BJ (cell line): Measurements from ENCODE around the gene PODN. TPM values are rescaled to one million over a fixed set of nuclear protein-coding genes. Genes with fewer than 3 reads are reported as not detected.

ENCODE experiments used
- CTCF ChIA-PET: fragments of 350-600 bp; formaldehyde crosslinking; extraction: SDS; loops from one replicate; lab custom pipeline; 2021; ENCODE audit warnings: antibody characterized with exemption, inconsistent platforms; lab: Yijun Ruan, JAX
- POLR2A ChIA-PET: fragments of 300-600 bp; sonication (Branson Sonifier 250); formaldehyde crosslinking; extraction: SDS; loops from one replicate; lab custom pipeline; 2021; ENCODE audit warnings: antibody characterized with exemption; lab: Charles Lee
- DNase-seq: peaks from one replicate; pipeline ENCODE4 v3.0.0-alpha.2; 2011; ENCODE audit warnings: low read depth
- H3K27me3 ChIP-seq: 2 replicates; pipeline ENCODE4 v1.6.0; 2011; ENCODE audit warnings: low read length; ENCODE audit not compliant: control insufficient read depth, insufficient read depth
- H3K36me3 ChIP-seq: 2 replicates; pipeline ENCODE4 v1.5.1; 2011; ENCODE audit warnings: low read length; ENCODE audit not compliant: control insufficient read depth, insufficient read depth
- H3K4me3 ChIP-seq: 2 replicates; pipeline ENCODE4 v1.5.1; 2011; ENCODE audit warnings: low read depth, mild to moderate bottlenecking, control low read depth, low read length
- CTCF ChIP-seq: IDR thresholded peaks from 2 replicates; pipeline ENCODE4 v1.5.1; 2011; ENCODE audit warnings: low read depth, mild to moderate bottlenecking, control low read depth, inconsistent platforms, low read length, moderate library complexity; ENCODE audit not compliant: insufficient read depth
- polyA plus RNA-seq: library from polyadenylated mRNA; depleted of rRNA; stranded (reverse); fragments of >200 nt; gene quantifications from 2 replicates; pipeline ENCODE4 v1.2.3, GENCODE V29; 2011

PODN gene
- polyA plus RNA-seq, 1 experiment = 107 TPM

DNA sequence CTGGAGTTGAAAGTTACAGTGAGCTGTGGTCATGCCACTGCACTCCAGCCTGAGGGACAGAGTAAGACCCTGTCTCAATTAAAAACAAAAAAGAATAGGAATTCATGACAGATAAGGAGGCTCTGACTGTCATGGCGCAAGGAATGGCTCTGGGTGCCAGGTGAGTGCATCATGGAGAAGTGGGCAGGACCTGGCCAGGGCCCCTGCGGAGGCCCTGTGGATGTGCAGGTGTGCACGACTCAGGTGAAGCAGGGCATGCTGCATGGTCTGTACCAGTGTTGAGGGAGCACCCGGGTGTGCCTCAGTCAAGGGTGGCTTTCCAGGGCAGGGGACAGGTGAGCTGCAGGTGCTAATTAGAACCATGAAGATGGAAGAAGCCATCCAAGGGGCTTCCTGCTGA is 66.4 kb downstream of the PODN start:
- POLR2A ChIA-PET = no interaction called here
- no peak for DNase-seq
- Histone ChIP-seq H3K36me3 (no peaks in the 10 kb centered on the region), H3K27me3 (no peaks in the 10 kb centered on the region), H3K4me3 (no peak overlapping the region)
- CTCF ChIA-PET = interaction anchor here (1.5 kb wide), 1 partner anchor 10 kb away, joined by 3 read pairs; no protein-coding TSS in a partner anchor
- no peak for TF ChIP-seq CTCF

- Histone ChIP-seq H3K4me3 (no peak overlapping the region), H3K27me3 (no peaks in the 10 kb centered on the region), H3K36me3 (no peaks in the 10 kb centered on the region)
- no peak for DNase-seq
- ChIA-PET CTCF (no interaction called here), POLR2A (no interaction called here)
- no peak for TF ChIP-seq CTCF
Measured at GRCh38 chr1:53129891-53130597, 68.0 kb downstream of the PODN start.

- DNase-seq = no peak
- H3K4me3 ChIP-seq = no peak overlapping the region
- CTCF ChIA-PET = no interaction called here
- no peaks in the 10 kb centered on the region for H3K27me3 ChIP-seq
- POLR2A ChIA-PET = no interaction called here
- H3K36me3 ChIP-seq = no peaks in the 10 kb centered on the region
- TF ChIP-seq CTCF = no peak
Measured at GRCh38 chr1:53130598-53130877, 68.5 kb downstream of the PODN start.

GRCh38 chr1:53130878-53131589 is 69.0 kb downstream of the PODN start:
- no peak overlapping the region for H3K4me3 ChIP-seq
- ChIA-PET CTCF (interaction anchor here (1.2 kb wide), 1 partner anchor 24 kb away, joined by 3 read pairs; no protein-coding TSS in a partner anchor), POLR2A (no interaction called here)
- no peak for DNase-seq
- H3K36me3 ChIP-seq = no peaks in the 10 kb centered on the region
- TF ChIP-seq CTCF = no peak
- H3K27me3 ChIP-seq = no peaks in the 10 kb centered on the region

DNA sequence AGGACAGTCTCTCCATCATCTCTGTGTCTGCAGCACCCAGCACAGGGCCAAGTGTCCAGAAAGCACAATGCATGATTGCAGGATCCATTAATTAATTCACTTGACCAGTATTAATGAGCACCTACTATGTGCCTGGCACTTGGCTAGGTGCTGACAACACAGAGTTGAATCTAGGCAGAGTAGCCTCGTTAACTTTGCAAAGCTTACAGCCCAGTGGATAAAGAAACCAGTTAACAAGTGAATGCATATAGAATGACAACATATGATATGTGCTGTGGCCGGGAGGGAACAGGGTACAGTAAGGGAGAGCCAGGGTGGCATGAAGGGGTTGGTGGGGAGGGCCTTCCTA is 69.6 kb downstream of the PODN start:
- POLR2A ChIA-PET = no interaction called here
- no peak overlapping the region for H3K4me3 ChIP-seq
- no peak for TF ChIP-seq CTCF

More for the DNA sequence above, 69.6 kb downstream of the PODN start:
- no peaks in the 10 kb centered on the region for H3K36me3 ChIP-seq
- CTCF ChIA-PET = interaction anchor here (1.2 to 1.7 kb wide), 2 partner anchors 10 to 23 kb away, joined by 3 to 5 read pairs; no protein-coding TSS in a partner anchor
- DNase-seq = no peak
- H3K27me3 ChIP-seq = no peaks in the 10 kb centered on the region
